Renal pelvis (tissue), 12 donors: ENCODE results near the gene KRTAP19-2. TPM values are rescaled to one million over a fixed set of nuclear protein-coding genes. Genes with fewer than 3 reads are reported as not detected.
"Not testable (repeated sequence)": the region's sequence is repeated elsewhere in the genome, so short reads cannot be mapped to it uniquely, and the experiment has no call there.

Experiments used
- DNase-seq: peaks from one replicate; pipeline ENCODE4 v3.0.0-alpha.2; 2013
- long read RNA-seq, 16 experiments: transcript quantifications; one replicate each; lab custom pipeline, GENCODE V29; 2026
- polyA plus RNA-seq, 3 donors: library from polyadenylated mRNA; unstranded; fragments of 120-200 nt; gene quantifications; one replicate each; pipeline ENCODE4 v1.2.1, GENCODE V29; 2013; ENCODE audit not compliant: insufficient read length in 3 of 3

Gene KRTAP19-2
- not detected for polyA plus RNA-seq
- long read RNA-seq, donor 1, result 0 reads
- long read RNA-seq, donor 2, result 0 reads
- long read RNA-seq, donor 3, result 0 reads
- long read RNA-seq, donor 4, result 0 reads
- long read RNA-seq, donor 5, result 0 reads
- long read RNA-seq, donor 6, result 0 reads
- long read RNA-seq, donor 7, result 0 reads
- long read RNA-seq, donor 8, result 0 reads
- long read RNA-seq, donor 9, result 0 reads
- long read RNA-seq, donor 10, result 0 reads
- long read RNA-seq, donor 11, result 0 reads
- long read RNA-seq, donor 12, result 0 reads
- long read RNA-seq, donor 13, result 0 reads
- long read RNA-seq, donor 14, result 0 reads
- long read RNA-seq, donor 15, result 0 reads
- long read RNA-seq, donor 16, result 0 reads

GRCh38 chr21:30487336-30487735 lies at the start of gene KRTAP19-2:
TSS of gene KRTAP19-2 (minus strand) at chr21:30487436. CDS start at chr21:30487348, 88 bp downstream.
- DNase-seq, result no peak

- DNase-seq, result no peak
These were observed 31.6 kb upstream of the KRTAP19-2 start for GRCh38 chr21:30518876-30519275.

GRCh38 chr21:30515681-30516080 lies 28.4 kb upstream of the KRTAP19-2 start:
- no peak for DNase-seq

GRCh38 chr21:30505621-30506205 lies 18.5 kb upstream of the KRTAP19-2 start:
- not testable (repeated sequence) for DNase-seq

- no peak for DNase-seq
These were observed 14.8 kb upstream of the KRTAP19-2 start, which contains the start of gene KRTAP19-5 for GRCh38 chr21:30502041-30502440. TSS of gene KRTAP19-5 (minus strand) at chr21:30502141. CDS start at chr21:30502090, 51 bp downstream.

GRCh38 chr21:30497065-30497464 lies 9.8 kb upstream of the KRTAP19-2 start, which contains the start of gene KRTAP19-4:
TSS of gene KRTAP19-4 (minus strand) at chr21:30497165. CDS start at chr21:30497110, 55 bp downstream.
- DNase-seq, result no peak

GRCh38 chr21:30491963-30492428 lies 4.8 kb upstream of the KRTAP19-2 start, which contains the start of gene KRTAP19-3:
TSS of gene KRTAP19-3 (minus strand) at chr21:30492013. CDS start at chr21:30491957, 56 bp downstream.
- DNase-seq, result no peak

- no peak for DNase-seq
These were observed 1.1 kb downstream of the KRTAP19-2 start for GRCh38 chr21:30486180-30486579.

- DNase-seq, result no peak
These were observed 5.1 kb downstream of the KRTAP19-2 start for GRCh38 chr21:30482130-30482529.

- no peak for DNase-seq
These were observed 7.1 kb downstream of the KRTAP19-2 start, which contains the start of gene KRTAP19-1 for GRCh38 chr21:30480145-30480544. TSS of gene KRTAP19-1 (minus strand) at chr21:30480367. CDS start at chr21:30480317, 50 bp downstream.

- no peak for DNase-seq
These were observed 8.0 kb downstream of the KRTAP19-2 start for GRCh38 chr21:30479259-30479658.

GRCh38 chr21:30478004-30478403 lies 9.2 kb downstream of the KRTAP19-2 start:
- DNase-seq, result no peak

- DNase-seq, result peak; percentile 61
These were observed 18.1 kb downstream of the KRTAP19-2 start for GRCh38 chr21:30468900-30469714.

GRCh38 chr21:30463713-30464112 lies 23.5 kb downstream of the KRTAP19-2 start:
- no peak for DNase-seq

GRCh38 chr21:30448514-30448913 lies 38.7 kb downstream of the KRTAP19-2 start:
- DNase-seq, result no peak

- DNase-seq, result peak; percentile 22
These were observed 40.2 kb downstream of the KRTAP19-2 start for GRCh38 chr21:30447056-30447455.

GRCh38 chr21:30444204-30444603 lies 43.0 kb downstream of the KRTAP19-2 start:
- DNase-seq, result no peak

- no peak for DNase-seq
These were observed 44.0 kb downstream of the KRTAP19-2 start for GRCh38 chr21:30443226-30443625.

- no peak for DNase-seq
These were observed 47.3 kb downstream of the KRTAP19-2 start, which contains the start of gene KRTAP15-1 for GRCh38 chr21:30439975-30440374. TSS of gene KRTAP15-1 (plus strand) at chr21:30440275. CDS start at chr21:30440328, 53 bp downstream.
